HG03342 (cell line): ENCODE results near the gene TTLL3.
"Not testable (repeated sequence)": the region's sequence is repeated elsewhere in the genome, so short reads cannot be mapped to it uniquely, and the experiment has no call there.

Source experiments
- ATAC-seq: cut with Tn5 transposase; IDR thresholded peaks from one replicate; pipeline ENCODE4 v1.9.1; 2021; ENCODE audit warnings: mild to moderate bottlenecking, moderate library complexity; ENCODE audit not compliant: unreplicated experiment

TTLL3 gene

DNA sequence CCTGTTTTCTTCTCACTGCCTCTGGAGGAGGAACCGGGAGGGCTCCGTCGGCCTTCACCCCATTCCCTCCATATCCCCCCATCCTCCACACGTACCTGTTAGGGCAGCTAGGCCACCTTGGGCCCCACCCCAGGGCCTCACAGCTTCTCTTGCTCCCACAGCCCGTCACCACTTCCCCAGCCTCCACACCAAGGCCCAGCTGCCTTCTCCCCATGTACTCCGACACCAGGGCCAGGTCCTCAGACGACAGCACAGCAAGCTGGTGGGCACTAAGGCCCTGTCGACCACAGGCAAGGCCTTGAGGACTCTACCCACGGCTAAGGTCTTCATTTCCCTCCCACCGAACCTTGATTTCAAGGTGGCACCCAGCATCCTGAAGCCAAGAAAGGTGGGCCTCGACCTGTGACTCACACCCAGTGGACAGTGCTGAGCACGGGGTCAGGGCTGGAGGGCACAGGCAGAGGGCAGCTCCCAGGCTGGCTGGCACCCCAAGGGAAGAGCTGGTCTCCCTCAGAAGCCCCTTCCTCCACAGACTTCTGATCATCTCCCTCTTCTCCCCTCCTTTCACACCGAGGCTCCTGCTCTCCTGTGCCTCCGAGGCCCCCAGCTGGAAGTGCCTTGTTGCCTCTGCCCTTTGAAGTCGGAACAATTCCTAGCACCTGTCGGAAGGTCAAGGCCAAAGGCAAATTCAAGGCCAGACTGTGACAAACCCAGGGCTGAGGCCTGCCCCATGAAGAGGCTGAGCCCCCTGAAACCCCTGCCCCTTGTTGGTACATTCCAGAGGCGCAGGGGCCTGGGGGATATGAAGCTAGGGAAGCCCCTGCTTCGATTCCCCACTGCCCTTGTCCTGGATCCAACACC, 24.7 kb downstream of the TTLL3 start:
- no peak for ATAC-seq

DNA sequence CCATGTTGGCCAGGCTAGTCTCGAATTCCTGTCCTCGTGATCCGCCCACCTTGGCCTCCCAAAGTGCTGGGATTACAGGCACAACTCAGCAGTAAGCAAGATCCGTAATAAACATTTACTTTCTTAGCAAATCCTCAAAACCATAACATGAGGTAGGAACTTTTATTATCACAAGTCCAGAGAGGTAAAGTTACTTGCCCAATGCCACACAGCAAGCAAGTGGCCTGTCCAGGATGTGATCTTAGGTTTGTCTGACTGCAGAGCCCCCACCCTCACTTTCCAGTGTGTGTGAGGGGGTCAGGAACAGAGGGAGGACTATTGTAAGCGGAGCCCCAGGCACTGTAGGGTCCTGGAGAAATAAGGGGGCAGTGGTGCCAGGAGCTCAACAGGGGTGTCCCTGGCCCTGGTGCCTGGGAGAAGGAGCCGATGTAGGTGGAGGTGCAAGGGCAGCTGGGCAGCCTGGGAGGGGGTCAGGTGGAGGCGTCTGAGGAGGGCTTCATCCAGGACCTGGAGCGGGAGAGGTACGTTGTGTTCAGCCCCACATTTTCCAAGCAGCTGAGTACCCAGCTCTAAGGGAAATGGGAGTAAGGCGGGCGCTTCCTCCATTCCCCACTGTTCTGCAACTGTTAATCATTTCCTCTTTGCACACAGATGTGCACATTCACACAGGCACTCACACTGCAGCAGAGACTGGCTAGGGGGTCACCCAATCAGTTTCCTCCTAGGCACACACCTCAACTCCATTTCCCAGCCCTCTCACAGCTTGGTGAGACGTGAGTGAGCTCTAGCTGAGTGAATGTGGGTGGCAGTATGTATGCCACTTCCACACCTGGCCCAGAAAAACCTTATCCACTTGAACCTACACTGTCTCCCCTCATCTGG, 27.9 kb downstream of the TTLL3 start:
- no peak for ATAC-seq

- no peak for ATAC-seq
Measured at GRCh38 chr3:9838856-9839255, 28.8 kb downstream of the TTLL3 start.

GRCh38 chr3:9841015-9841414, 31.0 kb downstream of the TTLL3 start:
- no peak for ATAC-seq

DNA sequence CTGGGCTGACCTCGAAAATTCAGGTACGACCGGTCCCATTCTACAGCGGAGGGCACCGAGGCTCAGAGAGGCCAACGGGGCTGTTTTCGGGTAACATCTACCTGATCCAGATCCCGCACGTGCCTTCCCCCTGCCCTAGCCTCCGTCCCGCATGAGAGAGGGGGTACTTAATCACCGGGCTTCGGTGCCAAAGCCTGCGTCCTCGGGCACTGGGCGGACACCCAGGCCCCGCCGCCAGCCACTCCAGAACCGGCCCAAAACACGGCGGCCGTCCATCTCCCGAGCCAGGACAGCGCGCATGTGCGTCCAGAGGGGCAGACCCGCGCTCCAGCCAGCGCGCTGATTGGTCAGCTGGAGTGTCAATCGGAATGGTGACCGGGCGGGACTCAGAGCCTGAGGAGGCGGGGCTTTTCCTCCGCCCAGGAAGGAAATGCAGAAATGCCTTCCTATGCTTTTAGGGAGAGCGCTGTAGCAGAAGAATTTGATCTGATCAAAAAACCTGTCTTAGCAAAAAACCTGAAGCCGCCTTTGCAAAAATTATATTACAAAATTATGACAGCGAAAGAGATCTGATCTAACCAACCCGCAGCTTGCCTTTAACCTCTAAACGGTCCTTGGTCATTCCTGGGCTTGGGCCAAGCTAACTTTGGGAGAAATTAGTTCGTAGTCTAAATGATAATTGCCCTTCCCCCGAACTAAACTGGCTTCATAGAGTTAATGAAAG, 33.8 kb downstream of the TTLL3 start, which contains the start of gene RPUSD3:
Gene RPUSD3 (minus strand): TSS at position 294 of the 724 bp plus-strand sequence. CDS start 18 bp downstream, at position 276.
- peak; percentile 98 for ATAC-seq

GRCh38 chr3:9846231-9846630, 36.2 kb downstream of the TTLL3 start:
- ATAC-seq, result no peak

DNA sequence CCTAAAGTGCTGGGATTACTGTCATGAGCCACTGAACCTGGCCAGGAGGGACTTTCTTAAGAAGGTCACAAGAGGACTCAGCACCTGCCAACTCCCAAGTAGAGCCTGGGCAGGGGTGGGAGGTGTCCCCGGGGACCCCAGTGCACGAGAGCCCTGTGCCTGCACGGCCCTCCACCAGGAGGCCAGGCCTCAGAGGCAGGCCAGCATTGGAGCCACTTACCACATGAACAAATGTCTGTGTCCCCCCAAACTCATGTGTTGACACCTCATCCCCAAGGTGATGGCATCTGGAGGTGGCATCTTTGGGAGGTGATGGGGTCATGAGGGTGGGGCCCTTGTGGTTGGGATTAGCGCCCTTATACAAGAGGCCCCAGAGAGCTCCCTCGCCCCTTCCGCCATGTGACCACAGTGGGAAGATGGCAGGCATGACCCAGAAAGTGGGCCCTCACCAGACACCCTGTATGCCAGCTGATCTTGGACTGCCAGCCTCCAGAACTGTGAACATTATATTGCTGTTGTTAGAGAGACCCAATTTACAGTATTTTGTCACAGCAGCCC, 36.9 kb downstream of the TTLL3 start:
- ATAC-seq, result no peak

- ATAC-seq, result not testable (repeated sequence)
Measured at GRCh38 chr3:9847870-9848269, 37.8 kb downstream of the TTLL3 start.

DNA sequence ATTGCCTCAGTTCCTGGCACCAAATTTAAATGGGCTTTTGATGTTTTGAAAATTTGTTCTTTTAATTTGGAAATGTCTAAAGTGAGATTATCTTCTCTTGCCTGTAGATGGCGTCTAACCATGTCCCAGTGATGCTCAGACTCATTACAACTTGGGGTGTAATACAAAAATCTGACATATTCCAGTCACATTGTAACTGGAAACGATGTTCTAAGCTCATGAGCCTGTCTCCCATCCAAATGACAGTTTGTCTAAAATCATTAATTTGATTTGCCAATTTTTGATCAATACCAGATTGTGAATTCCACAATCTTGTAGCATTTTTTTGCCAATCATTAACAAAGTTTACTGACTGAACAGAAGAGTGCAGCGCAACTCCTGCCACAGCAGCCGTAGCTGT, 38.8 kb downstream of the TTLL3 start:
- ATAC-seq, result not testable (repeated sequence)

DNA sequence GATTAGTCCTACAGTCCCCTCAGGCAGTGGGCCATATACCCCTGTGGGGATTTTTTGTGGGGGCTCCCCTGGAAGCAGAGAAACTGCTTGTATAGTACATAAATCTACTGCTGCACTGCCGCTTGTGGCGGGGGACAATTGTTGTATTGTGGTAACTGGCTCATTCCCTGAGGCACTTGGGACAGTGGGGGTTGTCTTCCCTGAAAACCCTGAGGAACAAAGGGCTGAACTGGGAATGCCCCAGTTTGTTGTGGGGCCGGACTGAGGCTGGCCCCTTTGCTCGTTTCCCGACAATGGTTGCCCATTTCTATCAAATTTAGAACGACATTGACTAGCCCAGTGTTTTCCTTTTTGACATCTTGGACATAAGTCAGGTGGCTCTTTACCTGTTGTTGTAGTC, 41.3 kb downstream of the TTLL3 start:
- not testable (repeated sequence) for ATAC-seq

GRCh38 chr3:9851926-9852325, 41.9 kb downstream of the TTLL3 start:
- ATAC-seq, result not testable (repeated sequence)

DNA sequence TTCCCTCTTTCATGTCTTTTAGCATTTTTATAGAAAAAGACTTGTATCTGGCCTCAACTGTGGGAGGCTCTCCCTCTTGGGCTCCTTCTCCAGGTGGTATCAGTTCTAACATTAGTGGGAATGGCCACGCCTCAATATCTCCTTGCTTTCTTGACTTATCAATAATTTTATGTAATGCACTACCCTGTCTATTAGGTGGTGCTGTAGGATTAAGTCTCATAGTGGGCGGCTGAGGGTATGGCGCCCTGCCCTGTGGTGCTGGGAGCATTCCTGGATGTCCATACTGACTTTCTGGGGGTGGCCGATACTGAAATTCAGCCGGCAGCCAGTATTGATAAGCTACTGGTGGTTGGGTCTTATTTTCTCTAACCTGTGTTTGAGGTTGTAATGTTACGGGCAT, 42.5 kb downstream of the TTLL3 start:
- no peak for ATAC-seq

GRCh38 chr3:9854291-9854940, 44.4 kb downstream of the TTLL3 start:
- not testable (repeated sequence) for ATAC-seq

GRCh38 chr3:9855594-9855993, 45.5 kb downstream of the TTLL3 start:
- ATAC-seq, result no peak

- no peak for ATAC-seq
Measured at GRCh38 chr3:9859530-9860025, 49.5 kb downstream of the TTLL3 start.

- no peak for ATAC-seq
Measured at GRCh38 chr3:9861201-9861600, 51.1 kb downstream of the TTLL3 start.

- no peak for ATAC-seq
Measured at GRCh38 chr3:9861626-9862130, 51.6 kb downstream of the TTLL3 start.

DNA sequence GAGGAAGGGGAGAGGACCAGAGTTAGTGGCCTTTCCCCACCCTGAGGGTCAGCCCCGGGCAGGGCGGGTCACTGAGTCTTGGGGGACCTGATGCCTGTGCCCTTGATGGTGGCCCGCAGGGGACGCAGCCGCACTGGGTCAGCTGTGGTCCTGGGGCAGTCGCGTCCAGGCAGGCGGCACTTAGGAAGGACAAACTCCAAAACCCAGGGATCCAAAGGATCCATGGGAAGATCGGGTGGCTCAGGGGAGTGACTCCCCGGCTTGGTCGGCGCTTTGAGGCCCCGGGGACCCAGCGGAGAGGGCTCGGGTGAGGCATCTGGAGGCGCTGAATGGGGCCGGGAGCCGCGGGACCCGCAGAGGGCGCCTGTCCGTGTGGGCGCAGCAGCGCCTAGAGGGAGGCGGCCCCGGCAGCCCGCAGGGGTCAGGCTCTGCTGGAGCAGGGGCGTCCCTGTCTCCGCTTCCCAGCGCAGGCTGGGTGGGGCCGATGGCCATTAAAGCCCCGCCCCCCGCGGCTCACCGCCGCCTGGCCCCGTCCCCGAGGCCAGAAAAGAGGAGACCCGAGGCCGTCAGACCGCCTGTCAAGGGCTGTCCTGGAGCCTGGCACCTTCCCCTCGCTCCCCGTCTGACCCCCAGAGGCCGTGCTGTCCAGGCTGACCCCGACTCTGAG, 52.5 kb downstream of the TTLL3 start:
- no peak for ATAC-seq

- ATAC-seq, result no peak
Measured at GRCh38 chr3:9863058-9863772, 53.2 kb downstream of the TTLL3 start.
